ENCODE data around the gene CHCHD3. TPM values are rescaled to one million over a fixed set of nuclear protein-coding genes. Genes with fewer than 3 reads are reported as not detected.

The CHCHD3 gene
- total RNA-seq, 3 donors from 2014 or later: 71.9 to 76.4 (median 72.9) TPM

- ATAC-seq: no peak
- no peak for DNase-seq
- Histone ChIP-seq H3K9me3 (no peaks in the 10 kb centered on the region), H3K4me1 (ENCODE audit: low read depth) (no peaks in the 10 kb centered on the region), H3K36me3 (ENCODE audit: low read depth) (no peaks in the 10 kb centered on the region), H3K4me3 (no peak overlapping the region)
- no peak for TF ChIP-seq CTCF (IDR thresholded peaks at IDR 0.05)
- intact Hi-C loops (cut with DNase I, micrococcal nuclease): no loop called here
Measured at GRCh38 chr7:132825932-132826835, 255.7 kb downstream of the CHCHD3 start.

- Histone ChIP-seq H3K4me3 (no peak overlapping the region), H3K9me3 (no peaks in the 10 kb centered on the region), H3K36me3 (ENCODE audit: low read depth) (no peaks in the 10 kb centered on the region), H3K4me1 (ENCODE audit: low read depth) (no peaks in the 10 kb centered on the region)
- intact Hi-C loops (cut with DNase I, micrococcal nuclease): no loop called here
- TF ChIP-seq CTCF (IDR thresholded peaks at IDR 0.05): no peak
- no peak for DNase-seq
- no peak for ATAC-seq
Measured at GRCh38 chr7:132825222-132825621, 256.7 kb downstream of the CHCHD3 start.

GRCh38 chr7:132819648-132820047 is 262.2 kb downstream of the CHCHD3 start:
- DNase-seq (no peak), ATAC-seq (no peak)
- no peak for TF ChIP-seq CTCF (IDR thresholded peaks at IDR 0.05)
- Histone ChIP-seq H3K9me3 (no peaks in the 10 kb centered on the region), H3K36me3 (ENCODE audit: low read depth) (no peaks in the 10 kb centered on the region), H3K4me3 (no peak overlapping the region), H3K4me1 (ENCODE audit: low read depth) (no peaks in the 10 kb centered on the region)
- intact Hi-C loops (cut with DNase I, micrococcal nuclease): no loop called here

- Histone ChIP-seq H3K4me3 (no peak overlapping the region), H3K4me1 (ENCODE audit: low read depth) (no peaks in the 10 kb centered on the region), H3K36me3 (ENCODE audit: low read depth) (no peaks in the 10 kb centered on the region), H3K9me3 (no peaks in the 10 kb centered on the region)
- DNase-seq (no peak), ATAC-seq (no peak)
- intact Hi-C loops (cut with DNase I, micrococcal nuclease): no loop called here
- TF ChIP-seq CTCF (IDR thresholded peaks at IDR 0.05): no peak
Measured at GRCh38 chr7:132817949-132818348, 263.9 kb downstream of the CHCHD3 start.

- no peak overlapping the region for H3K4me3 ChIP-seq
Measured at GRCh38 chr7:132815696-132816311, 266.1 kb downstream of the CHCHD3 start.

More at GRCh38 chr7:132815696-132816311, 266.1 kb downstream of the CHCHD3 start:
- ATAC-seq (no peak), DNase-seq (no peak)
- no peak for TF ChIP-seq CTCF (IDR thresholded peaks at IDR 0.05)
- intact Hi-C loops (cut with DNase I, micrococcal nuclease): no loop called here
- H3K36me3 ChIP-seq (ENCODE audit: low read depth): no peaks in the 10 kb centered on the region
- no peaks in the 10 kb centered on the region for H3K4me1 ChIP-seq (ENCODE audit: low read depth)
- no peaks in the 10 kb centered on the region for H3K9me3 ChIP-seq

Data from mucosa of descending colon (tissue), 3 donors.